Measurements from ENCODE around the gene B4GALT1. TPM values are rescaled to one million over a fixed set of nuclear protein-coding genes. Genes with fewer than 3 reads are reported as not detected.
"Not testable (repeated sequence)": the region's sequence is repeated elsewhere in the genome, so short reads cannot be mapped to it uniquely, and the experiment has no call there.

Gene B4GALT1
- total and polyA plus RNA-seq, 2 donors from 2014 or later = 33.0 to 163 TPM

GRCh38 chr9:33099754-33100153 lies 67.4 kb downstream of the B4GALT1 start:
- no peaks in the 10 kb centered on the region for H3K36me3 ChIP-seq (ENCODE audit: control insufficient read depth in 2 of 3, insufficient read depth in 3 of 3, low read length in 3 of 3)
- no peak for FAIRE-seq
- DNase-seq = no peak
- no peak overlapping the region for H3K9ac ChIP-seq (ENCODE audit: low read length in 3 of 3)
- peaks cover 0 to 13% (median 10%) of the 10 kb centered on the region in 3 donors for H3K4me1 ChIP-seq (ENCODE audit: control insufficient read depth in 2 of 3, insufficient read depth in 2 of 3, low read depth in 1 of 3, low read length in 3 of 3)
- no peak overlapping the region for H3K27ac ChIP-seq (ENCODE audit: low read depth in 2 of 2, low read length in 2 of 2)
- H3K4me3 ChIP-seq (ENCODE audit: low read length in 3 of 3) = no peak overlapping the region
- TF ChIP-seq, protein P1, sequence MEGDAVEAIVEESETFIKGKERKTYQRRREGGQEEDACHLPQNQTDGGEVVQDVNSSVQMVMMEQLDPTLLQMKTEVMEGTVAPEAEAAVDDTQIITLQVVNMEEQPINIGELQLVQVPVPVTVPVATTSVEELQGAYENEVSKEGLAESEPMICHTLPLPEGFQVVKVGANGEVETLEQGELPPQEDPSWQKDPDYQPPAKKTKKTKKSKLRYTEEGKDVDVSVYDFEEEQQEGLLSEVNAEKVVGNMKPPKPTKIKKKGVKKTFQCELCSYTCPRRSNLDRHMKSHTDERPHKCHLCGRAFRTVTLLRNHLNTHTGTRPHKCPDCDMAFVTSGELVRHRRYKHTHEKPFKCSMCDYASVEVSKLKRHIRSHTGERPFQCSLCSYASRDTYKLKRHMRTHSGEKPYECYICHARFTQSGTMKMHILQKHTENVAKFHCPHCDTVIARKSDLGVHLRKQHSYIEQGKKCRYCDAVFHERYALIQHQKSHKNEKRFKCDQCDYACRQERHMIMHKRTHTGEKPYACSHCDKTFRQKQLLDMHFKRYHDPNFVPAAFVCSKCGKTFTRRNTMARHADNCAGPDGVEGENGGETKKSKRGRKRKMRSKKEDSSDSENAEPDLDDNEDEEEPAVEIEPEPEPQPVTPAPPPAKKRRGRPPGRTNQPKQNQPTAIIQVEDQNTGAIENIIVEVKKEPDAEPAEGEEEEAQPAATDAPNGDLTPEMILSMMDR (IDR thresholded peaks at IDR 0.05; ENCODE audit: borderline replicate concordance, extremely low read depth, insufficient read depth) = no peak
- no peaks in the 10 kb centered on the region for H3K27me3 ChIP-seq (ENCODE audit: control insufficient read depth, insufficient read depth, low read length)
- no peaks in the 10 kb centered on the region for H3K9me3 ChIP-seq (ENCODE audit: control insufficient read depth in 2 of 3, insufficient read depth in 1 of 3, low read length in 3 of 3)
- intact Hi-C loops (cut with DNase I) = no loop called here

- no peak overlapping the region for H3K4me3 ChIP-seq (ENCODE audit: low read length in 3 of 3)
- DNase-seq = no peak
- H3K36me3 ChIP-seq (ENCODE audit: control insufficient read depth in 2 of 3, insufficient read depth in 3 of 3, low read length in 3 of 3) = no peaks in the 10 kb centered on the region
- intact Hi-C loops (cut with DNase I) = no loop called here
- no peaks in the 10 kb centered on the region for H3K27me3 ChIP-seq (ENCODE audit: control insufficient read depth, insufficient read depth, low read length)
- no peak for FAIRE-seq
- no peak overlapping the region for H3K9ac ChIP-seq (ENCODE audit: low read length in 3 of 3)
- H3K4me1 ChIP-seq (ENCODE audit: control insufficient read depth in 2 of 3, insufficient read depth in 2 of 3, low read depth in 1 of 3, low read length in 3 of 3) = peaks cover 0 to 6% (median 0%) of the 10 kb centered on the region in 3 donors
- H3K9me3 ChIP-seq (ENCODE audit: control insufficient read depth in 2 of 3, insufficient read depth in 1 of 3, low read length in 3 of 3) = no peaks in the 10 kb centered on the region
- H3K27ac ChIP-seq (ENCODE audit: low read depth in 2 of 2, low read length in 2 of 2) = no peak overlapping the region
- TF ChIP-seq, protein P1 (IDR thresholded peaks at IDR 0.05; ENCODE audit: borderline replicate concordance, extremely low read depth, insufficient read depth) = no peak
Observed at GRCh38 chr9:33097192-33097591, 69.9 kb downstream of the B4GALT1 start.

DNA sequence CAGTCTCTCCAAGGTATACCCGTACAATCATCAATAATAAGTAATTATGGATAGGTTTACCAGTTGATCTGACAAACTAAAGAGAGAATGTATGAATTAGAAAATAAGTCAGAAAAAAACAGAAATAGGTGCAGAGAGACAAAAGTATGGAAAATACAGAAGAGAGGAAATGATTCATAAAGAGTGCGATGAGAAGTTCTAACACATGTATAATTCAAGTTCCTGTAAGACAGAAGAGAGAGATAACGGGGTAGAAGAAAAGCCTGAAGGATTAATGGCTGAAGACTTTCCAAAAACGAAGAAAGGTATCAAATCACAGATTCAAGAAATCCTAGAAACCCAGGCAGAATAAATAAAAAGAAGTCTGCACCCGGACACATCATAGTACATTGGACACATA lies 74.5 kb downstream of the B4GALT1 start:
- no peak overlapping the region for H3K9ac ChIP-seq (ENCODE audit: low read length in 3 of 3)
- no peaks in the 10 kb centered on the region for H3K27me3 ChIP-seq (ENCODE audit: control insufficient read depth, insufficient read depth, low read length)
- no peaks in the 10 kb centered on the region for H3K9me3 ChIP-seq (ENCODE audit: control insufficient read depth in 2 of 3, insufficient read depth in 1 of 3, low read length in 3 of 3)
- H3K4me3 ChIP-seq (ENCODE audit: low read length in 3 of 3) = no peak overlapping the region
- TF ChIP-seq, protein P1 (IDR thresholded peaks at IDR 0.05; ENCODE audit: borderline replicate concordance, extremely low read depth, insufficient read depth) = no peak
- DNase-seq = no peak
- H3K36me3 ChIP-seq (ENCODE audit: control insufficient read depth in 2 of 3, insufficient read depth in 3 of 3, low read length in 3 of 3) = no peaks in the 10 kb centered on the region
- no peaks in the 10 kb centered on the region for H3K4me1 ChIP-seq (ENCODE audit: control insufficient read depth in 2 of 3, insufficient read depth in 2 of 3, low read depth in 1 of 3, low read length in 3 of 3)
- intact Hi-C loops (cut with DNase I) = no loop called here
- FAIRE-seq = no peak
- H3K27ac ChIP-seq (ENCODE audit: low read depth in 2 of 2, low read length in 2 of 2) = no peak overlapping the region

DNA sequence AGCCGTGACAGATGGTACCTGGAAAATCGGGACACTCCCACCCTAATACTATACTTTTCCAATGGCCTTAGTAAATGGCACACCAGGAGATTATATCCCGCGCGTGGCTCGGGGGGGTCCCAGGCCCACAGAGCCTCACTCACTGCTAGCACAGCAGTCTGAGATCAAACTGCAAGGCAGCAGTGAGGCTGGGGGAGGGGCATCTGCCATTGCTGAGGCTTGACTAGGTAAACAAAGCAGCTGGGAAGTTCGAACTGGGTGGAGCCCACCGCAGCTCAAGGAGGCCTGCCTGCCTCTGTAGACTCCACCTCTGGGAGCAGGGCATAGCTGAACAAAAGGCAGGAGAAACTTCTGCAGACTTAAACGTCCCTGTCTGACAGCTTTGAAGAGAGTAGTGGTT lies 81.5 kb downstream of the B4GALT1 start:
- intact Hi-C loops (cut with DNase I); FAIRE-seq; H3K36me3 ChIP-seq (ENCODE audit: control insufficient read depth in 2 of 3, insufficient read depth in 3 of 3, low read length in 3 of 3): not testable (repeated sequence)

More for the DNA sequence above, 81.5 kb downstream of the B4GALT1 start:
- H3K4me3 ChIP-seq (ENCODE audit: low read length in 3 of 3); H3K9me3 ChIP-seq (ENCODE audit: control insufficient read depth in 2 of 3, insufficient read depth in 1 of 3, low read length in 3 of 3); H3K4me1 ChIP-seq (ENCODE audit: control insufficient read depth in 2 of 3, insufficient read depth in 2 of 3, low read depth in 1 of 3, low read length in 3 of 3); H3K9ac ChIP-seq (ENCODE audit: low read length in 3 of 3); DNase-seq; H3K27me3 ChIP-seq (ENCODE audit: control insufficient read depth, insufficient read depth, low read length); H3K27ac ChIP-seq (ENCODE audit: low read depth in 2 of 2, low read length in 2 of 2): not testable (repeated sequence)
